Measurements from ENCODE around the gene SEMA6A.

Gene SEMA6A

GRCh38 chr5:116502616-116503015 is 72.0 kb downstream of the SEMA6A start:
- Histone ChIP-seq H3K27me3 (ENCODE audit: insufficient read depth, poor library complexity, severe bottlenecking) (no peaks in the 10 kb centered on the region), H3K27ac (replicated peaks) (no peak overlapping the region), H3K4me3 (replicated peaks; ENCODE audit: insufficient read depth, low read length) (no peak overlapping the region)
- no peak for TF ChIP-seq SPI1 (IDR thresholded peaks at IDR 0.05; ENCODE audit: borderline replicate concordance, low read depth)
- no peak for TF ChIP-seq POLR2AphosphoS5 (IDR thresholded peaks at IDR 0.05; ENCODE audit: low read depth)
- no peak for TF ChIP-seq GABPA (IDR thresholded peaks at IDR 0.05; ENCODE audit: low read depth)
- no peak for TF ChIP-seq CTCF (IDR thresholded peaks at IDR 0.05; ENCODE audit: insufficient read depth, low read length)
- TF ChIP-seq REST (IDR thresholded peaks at IDR 0.05; ENCODE audit: insufficient replicate concordance, low read depth), result no peak
- DNase-seq (ENCODE audit: low read depth in 1 of 2, low spot score in 1 of 2), result no peak

- H3K27me3 ChIP-seq (ENCODE audit: insufficient read depth, poor library complexity, severe bottlenecking), result no peaks in the 10 kb centered on the region
- no peak for DNase-seq (ENCODE audit: low read depth in 1 of 2, low spot score in 1 of 2)
- TF ChIP-seq POLR2AphosphoS5 (IDR thresholded peaks at IDR 0.05; ENCODE audit: low read depth), result no peak
- no peak overlapping the region for H3K4me3 ChIP-seq (replicated peaks; ENCODE audit: insufficient read depth, low read length)
- H3K27ac ChIP-seq (replicated peaks), result no peak overlapping the region
Observed at GRCh38 chr5:116502138-116502537, 72.5 kb downstream of the SEMA6A start.

GRCh38 chr5:116498503-116499048 is 76.0 kb downstream of the SEMA6A start:
- no peak for TF ChIP-seq GABPA (IDR thresholded peaks at IDR 0.05; ENCODE audit: low read depth)
- TF ChIP-seq SPI1 (IDR thresholded peaks at IDR 0.05; ENCODE audit: borderline replicate concordance, low read depth), result no peak
- no peak for DNase-seq (ENCODE audit: low read depth in 1 of 2, low spot score in 1 of 2)
- H3K27me3 ChIP-seq (ENCODE audit: insufficient read depth, poor library complexity, severe bottlenecking), result no peaks in the 10 kb centered on the region
- no peak overlapping the region for H3K4me3 ChIP-seq (replicated peaks; ENCODE audit: insufficient read depth, low read length)
- H3K27ac ChIP-seq (replicated peaks), result no peak overlapping the region

- Histone ChIP-seq H3K4me3 (replicated peaks; ENCODE audit: insufficient read depth, low read length) (no peak overlapping the region), H3K27ac (replicated peaks) (no peak overlapping the region), H3K27me3 (ENCODE audit: insufficient read depth, poor library complexity, severe bottlenecking) (no peaks in the 10 kb centered on the region)
- TF ChIP-seq GABPA (IDR thresholded peaks at IDR 0.05; ENCODE audit: low read depth) (no peak), POLR2AphosphoS5 (IDR thresholded peaks at IDR 0.05; ENCODE audit: low read depth) (no peak), REST (IDR thresholded peaks at IDR 0.05; ENCODE audit: insufficient replicate concordance, low read depth) (no peak), SPI1 (IDR thresholded peaks at IDR 0.05; ENCODE audit: borderline replicate concordance, low read depth) (no peak), CTCF (IDR thresholded peaks at IDR 0.05; ENCODE audit: insufficient read depth, low read length) (no peak)
- no peak for DNase-seq (ENCODE audit: low read depth in 1 of 2, low spot score in 1 of 2)
Observed at GRCh38 chr5:116497631-116498030, 77.0 kb downstream of the SEMA6A start.

- TF ChIP-seq POLR2AphosphoS5 (IDR thresholded peaks at IDR 0.05; ENCODE audit: low read depth) (no peak), SPI1 (IDR thresholded peaks at IDR 0.05; ENCODE audit: borderline replicate concordance, low read depth) (no peak), REST (IDR thresholded peaks at IDR 0.05; ENCODE audit: insufficient replicate concordance, low read depth) (no peak), CTCF (IDR thresholded peaks at IDR 0.05; ENCODE audit: insufficient read depth, low read length) (no peak)
- no peaks in the 10 kb centered on the region for H3K27me3 ChIP-seq (ENCODE audit: insufficient read depth, poor library complexity, severe bottlenecking)
- no peak for DNase-seq (ENCODE audit: low read depth in 1 of 2, low spot score in 1 of 2)
- H3K27ac ChIP-seq (replicated peaks), result no peak overlapping the region
- H3K4me3 ChIP-seq (replicated peaks; ENCODE audit: insufficient read depth, low read length), result no peak overlapping the region
Observed at GRCh38 chr5:116495786-116496357, 78.8 kb downstream of the SEMA6A start.
